ENCODE results near the gene CCDC6. TPM values are rescaled to one million over a fixed set of nuclear protein-coding genes. Genes with fewer than 3 reads are reported as not detected.

Gene CCDC6
- polyA plus RNA-seq, 1 donor from 2014 or later = 20.1 TPM

DNA sequence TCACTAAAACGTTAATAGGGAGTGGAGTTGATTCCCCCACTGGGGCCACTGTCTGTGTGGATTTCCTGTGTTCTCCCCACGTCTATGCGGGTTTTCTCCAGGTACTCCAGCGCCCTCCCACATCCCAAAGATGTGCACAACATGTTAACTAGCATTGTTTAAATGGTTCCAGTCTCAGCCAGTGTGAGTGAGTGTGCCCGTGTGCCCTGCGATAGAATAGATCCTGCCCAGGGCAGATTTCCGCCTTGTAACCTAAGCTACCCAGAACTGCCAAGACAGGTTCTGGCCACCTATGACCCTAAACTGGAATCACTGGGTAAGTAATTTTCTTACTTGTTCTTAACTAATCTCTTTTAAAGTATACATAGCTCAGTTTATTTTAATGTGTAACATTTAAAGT lies 58.5 kb downstream of the CCDC6 start:
- H4K20me1 ChIP-seq (ENCODE audit: insufficient read depth) = no peaks in the 10 kb centered on the region
- no peaks in the 10 kb centered on the region for H3K79me2 ChIP-seq (replicated peaks; ENCODE audit: insufficient read depth, low read length)
- no peak overlapping the region for H3K9ac ChIP-seq (ENCODE audit: low read length)
- no peak overlapping the region for H3K4me3 ChIP-seq (ENCODE audit: low read length)
- H3K27ac ChIP-seq (ENCODE audit: low read length) = no peak overlapping the region
- TF ChIP-seq EZH2 (IDR thresholded peaks at IDR 0.05; ENCODE audit: borderline replicate concordance, insufficient read depth, low read length, poor library complexity, severe bottlenecking) (no peak), POLR2AphosphoS5 (IDR thresholded peaks at IDR 0.05) (no peak), EP300 (conservative IDR thresholded peaks at IDR 0.05; ENCODE audit: poor library complexity, severe bottlenecking) (no peak)
- TF ChIP-seq, protein P1, sequence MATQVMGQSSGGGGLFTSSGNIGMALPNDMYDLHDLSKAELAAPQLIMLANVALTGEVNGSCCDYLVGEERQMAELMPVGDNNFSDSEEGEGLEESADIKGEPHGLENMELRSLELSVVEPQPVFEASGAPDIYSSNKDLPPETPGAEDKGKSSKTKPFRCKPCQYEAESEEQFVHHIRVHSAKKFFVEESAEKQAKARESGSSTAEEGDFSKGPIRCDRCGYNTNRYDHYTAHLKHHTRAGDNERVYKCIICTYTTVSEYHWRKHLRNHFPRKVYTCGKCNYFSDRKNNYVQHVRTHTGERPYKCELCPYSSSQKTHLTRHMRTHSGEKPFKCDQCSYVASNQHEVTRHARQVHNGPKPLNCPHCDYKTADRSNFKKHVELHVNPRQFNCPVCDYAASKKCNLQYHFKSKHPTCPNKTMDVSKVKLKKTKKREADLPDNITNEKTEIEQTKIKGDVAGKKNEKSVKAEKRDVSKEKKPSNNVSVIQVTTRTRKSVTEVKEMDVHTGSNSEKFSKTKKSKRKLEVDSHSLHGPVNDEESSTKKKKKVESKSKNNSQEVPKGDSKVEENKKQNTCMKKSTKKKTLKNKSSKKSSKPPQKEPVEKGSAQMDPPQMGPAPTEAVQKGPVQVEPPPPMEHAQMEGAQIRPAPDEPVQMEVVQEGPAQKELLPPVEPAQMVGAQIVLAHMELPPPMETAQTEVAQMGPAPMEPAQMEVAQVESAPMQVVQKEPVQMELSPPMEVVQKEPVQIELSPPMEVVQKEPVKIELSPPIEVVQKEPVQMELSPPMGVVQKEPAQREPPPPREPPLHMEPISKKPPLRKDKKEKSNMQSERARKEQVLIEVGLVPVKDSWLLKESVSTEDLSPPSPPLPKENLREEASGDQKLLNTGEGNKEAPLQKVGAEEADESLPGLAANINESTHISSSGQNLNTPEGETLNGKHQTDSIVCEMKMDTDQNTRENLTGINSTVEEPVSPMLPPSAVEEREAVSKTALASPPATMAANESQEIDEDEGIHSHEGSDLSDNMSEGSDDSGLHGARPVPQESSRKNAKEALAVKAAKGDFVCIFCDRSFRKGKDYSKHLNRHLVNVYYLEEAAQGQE (IDR thresholded peaks at IDR 0.05; ENCODE audit: borderline replicate concordance) = no peak
- H2AFZ ChIP-seq (ENCODE audit: low read depth, low read length) = no peak overlapping the region
- H3K36me3 ChIP-seq (ENCODE audit: insufficient read depth, low read length) = no peaks in the 10 kb centered on the region
- no peak overlapping the region for H3K4me2 ChIP-seq (ENCODE audit: low read length)
- H3K9me2 ChIP-seq (ENCODE audit: insufficient read depth, low read length) = no peaks in the 10 kb centered on the region
- H3K27me3 ChIP-seq (ENCODE audit: insufficient read depth, low read depth, low read length) = no peaks in the 10 kb centered on the region
- no peaks in the 10 kb centered on the region for H3F3A ChIP-seq (ENCODE audit: insufficient read depth, low read length, poor library complexity, severe bottlenecking)
- no peaks in the 10 kb centered on the region for H3K9me3 ChIP-seq (ENCODE audit: low read length)

DNA sequence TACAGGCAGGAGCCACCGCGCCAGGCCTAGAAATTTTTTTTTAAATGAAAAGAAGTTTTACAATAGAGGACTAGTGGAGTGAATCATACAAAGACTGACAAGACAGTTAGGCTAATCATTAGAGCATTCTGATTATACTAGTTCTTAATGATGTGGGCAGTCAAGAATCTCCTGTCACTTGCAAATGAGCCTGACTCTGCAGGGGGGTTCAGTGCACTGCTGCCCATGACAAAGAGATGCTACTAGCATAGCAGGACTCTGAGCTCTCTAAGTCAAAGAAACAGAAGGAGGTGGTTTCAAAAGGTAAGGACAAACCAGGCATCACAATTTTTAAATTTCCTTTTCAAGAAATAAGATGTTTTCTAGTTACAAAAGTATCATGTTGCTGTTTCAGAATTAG lies 59.0 kb downstream of the CCDC6 start:
- Histone ChIP-seq H3K27ac (ENCODE audit: low read length) (no peak overlapping the region), H4K20me1 (ENCODE audit: insufficient read depth) (no peaks in the 10 kb centered on the region)
- TF ChIP-seq EZH2 (IDR thresholded peaks at IDR 0.05; ENCODE audit: borderline replicate concordance, insufficient read depth, low read length, poor library complexity, severe bottlenecking) = no peak
- TF ChIP-seq, protein P1 (IDR thresholded peaks at IDR 0.05; ENCODE audit: borderline replicate concordance) = no peak
- no peak for TF ChIP-seq MXI1 (conservative IDR thresholded peaks at IDR 0.05; ENCODE audit: poor library complexity, severe bottlenecking)
- TF ChIP-seq, protein P2, sequence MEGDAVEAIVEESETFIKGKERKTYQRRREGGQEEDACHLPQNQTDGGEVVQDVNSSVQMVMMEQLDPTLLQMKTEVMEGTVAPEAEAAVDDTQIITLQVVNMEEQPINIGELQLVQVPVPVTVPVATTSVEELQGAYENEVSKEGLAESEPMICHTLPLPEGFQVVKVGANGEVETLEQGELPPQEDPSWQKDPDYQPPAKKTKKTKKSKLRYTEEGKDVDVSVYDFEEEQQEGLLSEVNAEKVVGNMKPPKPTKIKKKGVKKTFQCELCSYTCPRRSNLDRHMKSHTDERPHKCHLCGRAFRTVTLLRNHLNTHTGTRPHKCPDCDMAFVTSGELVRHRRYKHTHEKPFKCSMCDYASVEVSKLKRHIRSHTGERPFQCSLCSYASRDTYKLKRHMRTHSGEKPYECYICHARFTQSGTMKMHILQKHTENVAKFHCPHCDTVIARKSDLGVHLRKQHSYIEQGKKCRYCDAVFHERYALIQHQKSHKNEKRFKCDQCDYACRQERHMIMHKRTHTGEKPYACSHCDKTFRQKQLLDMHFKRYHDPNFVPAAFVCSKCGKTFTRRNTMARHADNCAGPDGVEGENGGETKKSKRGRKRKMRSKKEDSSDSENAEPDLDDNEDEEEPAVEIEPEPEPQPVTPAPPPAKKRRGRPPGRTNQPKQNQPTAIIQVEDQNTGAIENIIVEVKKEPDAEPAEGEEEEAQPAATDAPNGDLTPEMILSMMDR (IDR thresholded peaks at IDR 0.05; ENCODE audit: poor library complexity, severe bottlenecking) = no peak
- no peak for TF ChIP-seq TAF1 (IDR thresholded peaks at IDR 0.05; ENCODE audit: low read depth)
- TF ChIP-seq SMC3 (conservative IDR thresholded peaks at IDR 0.05; ENCODE audit: poor library complexity) = no peak
- TF ChIP-seq EP300 (conservative IDR thresholded peaks at IDR 0.05; ENCODE audit: poor library complexity, severe bottlenecking) = no peak

More for the DNA sequence above, 59.0 kb downstream of the CCDC6 start:
- Histone ChIP-seq H3K27me3 (ENCODE audit: insufficient read depth, low read depth, low read length) (no peaks in the 10 kb centered on the region), H3K4me3 (ENCODE audit: low read length) (no peak overlapping the region), H3K79me2 (replicated peaks; ENCODE audit: insufficient read depth, low read length) (no peaks in the 10 kb centered on the region), H3K9me2 (ENCODE audit: insufficient read depth, low read length) (no peaks in the 10 kb centered on the region), H2AFZ (ENCODE audit: low read depth, low read length) (no peak overlapping the region), H3K36me3 (ENCODE audit: insufficient read depth, low read length) (no peaks in the 10 kb centered on the region), H3K4me2 (ENCODE audit: low read length) (no peak overlapping the region), H3F3A (ENCODE audit: insufficient read depth, low read length, poor library complexity, severe bottlenecking) (no peaks in the 10 kb centered on the region), H3K9ac (ENCODE audit: low read length) (no peak overlapping the region), H3K9me3 (ENCODE audit: low read length) (no peaks in the 10 kb centered on the region)

Measured in neural cell (in vitro differentiated cells).